GM21381 (cell line): ENCODE measurements around the gene PREB.
"Not testable (repeated sequence)": the region's sequence is repeated elsewhere in the genome, so short reads cannot be mapped to it uniquely, and the experiment has no call there.

Source experiments
- ATAC-seq: cut with Tn5 transposase; IDR thresholded peaks from one replicate; pipeline ENCODE4 v1.9.1; 2021; ENCODE audit warnings: mild to moderate bottlenecking, moderate library complexity; ENCODE audit not compliant: unreplicated experiment

The PREB gene

DNA sequence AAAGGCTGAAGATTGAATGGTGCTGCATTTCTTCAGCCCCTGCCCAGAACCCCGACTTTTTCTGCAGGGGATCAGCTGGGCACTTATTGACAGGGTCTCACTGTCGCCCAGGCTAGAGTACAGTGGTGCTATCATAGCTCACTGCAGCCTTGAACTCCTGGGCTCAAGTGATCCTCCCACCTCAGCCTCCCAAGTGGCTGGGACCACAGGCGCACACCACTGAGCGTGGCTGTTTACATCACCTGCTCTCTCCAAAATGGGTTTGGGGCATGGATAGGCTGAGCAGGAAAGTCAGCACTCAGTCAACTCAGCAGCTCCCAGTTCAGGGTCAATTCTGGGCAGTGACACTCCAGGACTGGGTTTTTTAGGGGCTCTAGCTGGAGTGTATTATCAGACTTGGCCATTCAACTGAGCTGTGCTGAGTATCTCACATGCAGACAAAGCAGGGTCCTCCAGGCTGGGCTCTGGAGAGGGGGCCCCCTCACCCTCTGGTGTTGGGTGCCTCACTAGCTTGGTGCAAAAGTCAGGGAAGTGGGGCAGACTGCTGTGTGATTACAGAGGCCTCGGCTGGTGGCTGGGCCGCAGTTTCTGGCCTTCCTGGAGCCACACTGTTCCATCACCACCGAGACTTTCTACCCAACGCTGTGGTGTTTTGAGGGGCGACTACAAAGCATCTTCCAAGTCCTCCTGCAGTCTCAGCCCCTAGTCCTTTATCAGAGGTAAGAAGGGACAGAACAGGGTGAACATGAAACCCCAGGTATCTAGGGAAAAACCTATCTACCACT lies 6.4 kb downstream of the PREB start:
- ATAC-seq = no peak

GRCh38 chr2:27126252-27126710 lies 8.2 kb downstream of the PREB start:
- no peak for ATAC-seq

DNA sequence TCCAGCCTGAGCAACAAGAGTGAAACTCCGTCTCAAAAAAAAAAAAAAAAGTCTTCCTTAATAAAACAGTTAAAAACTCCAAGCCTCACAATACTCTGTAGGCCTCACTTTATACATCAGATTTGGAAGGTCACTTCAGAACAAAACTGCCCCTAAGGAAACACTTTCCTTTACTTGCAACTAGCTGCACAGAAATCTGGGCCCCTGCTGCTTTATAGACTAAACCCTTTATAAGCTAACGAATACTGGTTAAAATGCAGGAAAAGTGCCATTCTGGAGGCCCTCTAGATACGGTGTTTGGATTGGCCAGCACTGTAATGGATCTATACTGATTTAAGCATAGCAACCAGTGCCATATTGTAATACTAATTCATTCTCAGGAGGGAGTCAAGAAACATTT lies 9.3 kb downstream of the PREB start:
- no peak for ATAC-seq

GRCh38 chr2:27123302-27124150 lies 10.9 kb downstream of the PREB start, which contains the start of gene ABHD1:
TSS of gene ABHD1 (plus strand) at chr2:27123815. CDS start at chr2:27123949, 134 bp downstream.
- peak; percentile 61 for ATAC-seq

- no peak for ATAC-seq
Observed at GRCh38 chr2:27122791-27123190, 11.6 kb downstream of the PREB start.

- no peak for ATAC-seq
Observed at GRCh38 chr2:27121906-27122305, 12.5 kb downstream of the PREB start.

GRCh38 chr2:27119330-27119670 lies 15.1 kb downstream of the PREB start:
- not testable (repeated sequence) for ATAC-seq

DNA sequence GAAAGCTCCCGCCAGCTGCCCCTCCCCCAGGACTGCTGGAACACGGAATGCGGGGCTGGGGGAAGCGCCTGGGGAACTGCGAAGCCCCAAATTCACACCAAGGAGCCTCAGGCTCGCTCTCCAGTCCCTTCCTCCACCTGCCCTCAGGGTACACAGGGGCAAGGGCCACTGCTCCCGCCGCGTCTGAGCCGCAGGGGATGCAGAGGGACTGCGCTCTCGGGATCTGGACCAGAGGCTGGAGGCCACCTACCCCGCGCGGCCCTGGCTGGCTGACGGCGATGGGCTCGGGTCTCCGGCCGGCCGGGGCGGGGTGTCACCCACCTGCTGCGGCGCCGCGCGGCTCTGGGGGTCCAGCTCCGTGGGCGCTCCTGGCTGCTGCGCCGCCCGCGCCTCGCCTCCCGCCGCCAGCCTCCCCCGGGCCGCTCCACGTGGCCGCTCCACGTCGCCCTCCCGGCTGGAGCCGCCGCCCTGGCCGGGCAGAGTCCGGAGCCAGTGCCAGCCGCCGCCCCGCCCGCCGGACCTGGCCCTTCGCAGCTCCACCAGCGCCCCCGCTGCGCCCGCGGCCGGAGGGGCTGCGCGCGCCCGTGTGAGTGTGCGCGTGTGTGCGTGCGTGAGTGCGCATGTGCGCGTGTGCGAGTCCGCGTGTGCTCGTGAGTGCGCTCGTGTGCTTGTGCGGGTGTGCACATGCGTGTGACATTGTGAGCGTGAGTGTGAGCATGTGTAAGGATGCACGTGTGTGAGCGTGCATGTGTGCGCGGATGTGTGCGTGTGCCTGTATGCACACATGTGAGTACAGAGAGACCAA lies 15.7 kb downstream of the PREB start, which contains the start of gene CGREF1:
Gene CGREF1, minus strand, starts transcription at position 604 of the 805 bp plus-strand sequence. CDS start 14,762 bp downstream, outside the sequence.
- no peak for ATAC-seq

- ATAC-seq = no peak
Observed at GRCh38 chr2:27117995-27118524, 16.4 kb downstream of the PREB start.

DNA sequence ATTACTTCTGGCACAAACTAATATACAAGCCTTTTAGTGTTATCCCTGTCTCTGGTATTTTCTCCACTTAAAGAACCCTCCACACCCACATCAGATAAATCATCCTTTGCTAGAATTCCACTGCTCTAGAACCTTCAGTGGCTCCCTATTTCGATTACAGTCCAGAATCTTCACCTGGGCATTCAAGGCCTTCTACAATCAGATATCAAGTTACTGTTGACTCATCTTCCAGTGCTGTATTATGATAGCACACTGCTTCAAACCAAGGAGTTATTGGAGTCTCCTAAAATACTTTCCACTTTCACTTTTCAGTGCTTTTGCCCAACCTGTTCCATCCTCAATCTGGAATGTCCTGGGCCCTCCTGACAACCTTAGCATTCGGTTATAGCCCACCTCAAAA lies 18.9 kb downstream of the PREB start:
- ATAC-seq = no peak

DNA sequence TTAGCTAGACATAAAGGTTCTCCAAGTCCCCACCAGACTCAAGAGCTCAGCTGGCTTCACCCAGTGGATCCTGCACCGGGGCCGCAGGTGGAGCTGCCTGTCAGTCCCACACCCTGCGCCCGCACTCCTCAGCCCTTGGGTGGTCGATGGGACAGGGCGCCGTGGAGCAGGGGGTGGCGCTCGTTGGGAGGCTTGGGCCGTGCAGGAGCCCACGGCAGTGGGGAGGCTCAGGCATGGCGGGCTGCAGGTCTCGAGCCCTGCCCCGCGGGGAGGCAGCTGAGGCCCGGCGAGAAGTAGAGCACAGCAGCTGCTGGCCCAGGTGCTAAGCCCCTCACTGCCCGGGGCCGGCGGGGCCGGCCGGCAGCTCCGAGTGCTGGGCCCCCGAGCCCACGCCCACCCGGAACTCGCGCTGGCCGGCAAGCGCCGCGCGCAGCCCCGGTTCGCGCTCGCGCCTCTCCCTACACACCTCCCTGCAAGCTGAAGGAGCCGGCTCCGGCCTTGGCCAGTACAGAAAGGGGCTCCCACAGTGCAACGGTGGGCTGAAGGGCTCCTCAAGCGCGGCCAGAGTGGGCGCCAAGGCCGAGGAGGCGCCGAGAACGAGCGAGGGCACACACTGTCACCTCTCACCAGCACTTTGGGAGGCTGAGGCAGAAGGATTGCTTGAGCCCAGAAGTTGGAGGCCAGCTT lies 22.9 kb downstream of the PREB start:
- ATAC-seq = not testable (repeated sequence)

GRCh38 chr2:27110603-27111352 lies 23.7 kb downstream of the PREB start:
- ATAC-seq = not testable (repeated sequence)

DNA sequence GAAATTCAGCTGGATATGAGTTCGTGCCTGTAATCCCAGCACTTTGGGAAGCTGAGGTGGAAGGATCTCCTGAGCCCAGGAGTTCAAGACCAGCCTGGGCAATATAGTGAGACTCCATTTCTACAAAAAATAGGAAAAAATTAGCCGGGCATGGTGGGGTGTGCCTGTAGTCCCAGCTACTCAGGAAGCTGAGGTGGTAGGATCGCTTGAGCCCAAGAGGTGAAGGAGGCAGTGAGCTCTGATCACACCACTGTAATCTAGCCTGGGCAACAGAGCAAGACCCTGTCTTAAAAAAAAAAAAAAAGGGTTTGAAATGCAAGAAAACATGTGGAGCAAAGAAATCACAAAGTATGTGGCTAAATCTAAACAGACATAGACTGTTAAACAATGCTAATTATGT lies 25.4 kb downstream of the PREB start:
- no peak for ATAC-seq

GRCh38 chr2:27108221-27108620 lies 26.2 kb downstream of the PREB start:
- ATAC-seq = no peak

GRCh38 chr2:27105981-27106380 lies 28.5 kb downstream of the PREB start:
- ATAC-seq = no peak

DNA sequence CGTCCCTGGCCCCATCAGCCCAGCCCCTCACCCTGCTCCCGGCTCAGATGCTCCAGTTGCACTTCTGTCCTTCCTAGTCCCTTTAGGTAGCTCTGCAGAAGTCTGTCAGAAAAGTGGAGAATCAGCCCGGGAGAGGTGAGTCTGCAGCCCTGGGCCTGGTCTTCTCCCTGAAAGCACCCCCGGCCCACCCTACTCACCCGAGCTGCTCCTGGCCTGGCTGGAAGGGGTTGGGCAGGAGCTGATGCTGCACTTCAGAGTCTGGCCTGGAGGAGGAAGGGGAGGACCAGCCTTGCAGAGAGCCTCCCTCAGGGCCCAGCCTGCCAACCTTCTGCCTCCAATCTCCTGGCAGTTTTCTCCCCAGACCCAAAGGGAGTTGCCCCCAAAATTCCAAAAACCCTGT lies 32.1 kb downstream of the PREB start:
- ATAC-seq = no peak

GRCh38 chr2:27100036-27100435 lies 34.4 kb downstream of the PREB start:
- ATAC-seq = no peak

DNA sequence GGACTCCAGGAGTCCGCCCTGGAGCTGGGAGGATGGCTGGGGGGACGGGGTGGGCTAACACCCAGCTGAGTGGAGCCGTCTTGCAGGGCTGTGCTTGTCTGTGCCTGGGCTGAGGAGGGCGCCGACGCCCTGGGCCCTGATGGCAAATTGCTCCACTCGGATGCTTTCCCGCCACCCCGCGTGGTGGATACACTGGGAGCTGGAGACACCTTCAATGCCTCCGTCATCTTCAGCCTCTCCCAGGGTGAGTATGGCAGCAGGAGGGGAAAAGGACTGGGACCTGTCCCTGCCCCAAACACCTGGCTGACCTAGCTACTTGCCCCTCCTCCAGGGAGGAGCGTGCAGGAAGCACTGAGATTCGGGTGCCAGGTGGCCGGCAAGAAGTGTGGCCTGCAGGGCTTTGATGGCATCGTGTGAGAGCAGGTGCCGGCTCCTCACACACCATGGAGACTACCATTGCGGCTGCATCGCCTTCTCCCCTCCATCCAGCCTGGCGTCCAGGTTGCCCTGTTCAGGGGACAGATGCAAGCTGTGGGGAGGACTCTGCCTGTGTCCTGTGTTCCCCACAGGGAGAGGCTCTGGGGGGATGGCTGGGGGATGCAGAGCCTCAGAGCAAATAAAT lies 35.0 kb downstream of the PREB start:
- ATAC-seq = no peak

GRCh38 chr2:27097341-27097740 lies 37.1 kb downstream of the PREB start:
- ATAC-seq = no peak
